ENCODE results near the gene MND1.
"Not testable (repeated sequence)": the region's sequence is repeated elsewhere in the genome, so short reads cannot be mapped to it uniquely, and the experiment has no call there.

The MND1 gene

DNA sequence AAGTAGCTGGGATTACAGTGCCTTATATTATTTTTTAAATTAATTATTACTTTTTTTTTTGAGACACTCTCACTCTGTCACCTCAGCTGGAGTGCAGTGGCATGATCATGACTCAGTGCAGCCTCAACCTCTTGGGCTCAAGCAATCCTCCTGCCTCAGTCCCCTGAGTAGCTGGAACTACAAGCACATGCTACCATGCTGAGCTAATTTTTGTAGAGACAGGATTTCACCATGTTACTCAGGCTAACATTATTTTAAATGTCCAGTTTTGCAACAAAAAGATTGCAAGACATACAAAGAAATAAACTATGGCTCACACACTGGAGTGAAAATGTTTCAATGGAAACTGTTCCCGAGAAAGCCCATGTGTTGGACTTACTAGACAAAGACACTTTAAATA lies 59.2 kb downstream of the MND1 start:
- DNase-seq (ENCODE audit: low spot score) = no peak

DNA sequence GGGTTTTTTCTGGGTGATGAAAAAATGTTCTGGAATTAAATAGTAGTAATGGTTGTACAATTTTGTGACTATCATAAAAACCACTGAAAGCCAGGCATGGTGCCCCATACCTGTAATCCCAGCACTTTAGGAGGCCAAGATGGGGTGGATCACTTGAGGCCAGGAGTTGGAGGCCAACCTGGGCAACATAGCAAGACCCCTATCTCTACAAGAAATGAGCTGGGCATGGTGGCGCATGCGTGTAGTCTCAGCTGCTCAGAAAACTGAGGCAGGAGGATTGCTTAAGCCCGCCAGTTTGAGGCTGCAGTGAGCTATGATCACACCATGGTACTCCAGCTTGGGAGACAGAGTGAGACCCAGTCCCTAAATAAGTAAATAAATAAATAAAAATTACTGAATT lies 63.4 kb downstream of the MND1 start:
- no peak for DNase-seq (ENCODE audit: low spot score)

DNA sequence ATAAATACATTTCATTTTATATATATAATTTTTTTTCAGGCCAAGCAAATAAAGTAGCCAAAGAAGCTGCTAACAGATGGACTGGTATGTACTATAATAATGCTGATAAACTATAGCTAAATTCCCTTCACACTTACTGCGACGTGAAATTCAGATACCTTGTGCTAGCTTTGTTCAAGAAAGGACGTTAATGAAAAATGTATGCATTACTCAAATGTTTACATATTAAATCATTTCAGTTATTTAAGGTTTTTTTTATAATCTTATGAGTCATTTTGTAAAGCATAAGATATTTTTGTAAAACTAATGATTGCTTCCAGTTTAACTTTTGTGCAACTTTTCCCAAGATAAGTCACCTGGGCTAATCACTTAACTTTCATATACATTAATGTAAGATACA lies 64.4 kb downstream of the MND1 start:
- DNase-seq (ENCODE audit: low spot score) = no peak

DNA sequence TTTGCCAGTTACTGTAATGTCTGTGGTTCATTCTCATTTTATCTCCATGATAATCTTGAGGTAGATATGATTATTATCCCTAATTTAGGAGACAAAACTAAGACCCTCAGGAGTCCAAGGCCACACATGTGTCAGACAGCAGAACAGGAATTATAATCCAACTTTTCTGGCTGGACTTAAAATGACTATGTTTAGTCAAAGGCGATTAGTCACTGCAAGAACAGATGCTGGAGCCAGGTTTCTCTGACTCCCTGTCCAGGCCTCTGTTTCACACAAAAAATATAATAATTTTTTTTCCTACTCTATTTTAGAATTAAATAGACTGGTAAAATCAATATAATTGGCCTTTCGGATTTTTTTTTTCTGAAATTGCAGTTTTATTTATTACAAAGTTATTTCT lies 64.9 kb downstream of the MND1 start:
- no peak for DNase-seq (ENCODE audit: low spot score)

DNA sequence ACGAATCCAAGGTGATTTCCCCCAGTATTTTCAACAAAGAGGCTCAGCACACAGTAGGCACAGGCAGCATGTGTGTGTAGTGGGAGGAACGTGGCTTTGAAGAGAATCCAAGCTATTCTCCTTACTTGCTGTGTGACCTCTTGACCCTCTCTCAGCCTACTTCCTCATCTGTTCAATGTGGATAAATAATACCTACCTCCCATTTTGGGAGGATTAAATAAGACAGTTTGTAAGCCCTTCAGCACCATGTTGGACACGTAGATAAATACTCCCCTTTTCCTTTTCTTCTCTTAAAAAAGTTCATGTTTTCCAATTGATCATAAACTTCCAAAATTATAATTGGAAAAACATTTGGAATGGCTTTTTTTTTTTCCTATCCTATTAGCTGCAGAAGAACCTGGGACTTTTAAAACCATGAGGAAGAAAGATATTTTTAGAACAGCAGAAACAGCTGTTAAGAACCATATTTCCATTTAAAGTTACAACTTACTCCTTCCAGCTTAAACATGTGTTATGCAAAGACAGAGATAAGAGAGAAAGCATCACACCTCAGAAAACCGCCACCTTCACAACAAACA lies 65.5 kb downstream of the MND1 start:
- no peak for DNase-seq (ENCODE audit: low spot score)

DNA sequence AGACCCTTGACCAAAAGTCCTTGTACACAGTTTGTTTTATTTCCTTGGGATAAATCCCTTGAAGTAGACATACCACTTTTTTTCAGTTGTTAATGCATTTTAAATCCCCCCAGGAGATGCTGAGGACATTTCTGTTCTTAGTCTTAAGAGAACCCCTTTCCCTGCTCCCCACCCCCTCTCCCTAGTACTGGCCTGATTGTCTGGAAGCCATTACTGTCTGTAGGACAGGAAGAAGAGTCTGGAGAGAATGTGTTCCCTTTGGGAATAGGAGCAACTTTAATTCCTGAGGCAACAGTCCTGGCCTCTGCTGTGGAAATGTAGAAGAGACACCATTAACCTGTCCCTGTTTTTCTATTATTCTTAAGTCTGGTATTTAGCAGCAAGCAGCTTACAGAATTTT lies 69.4 kb downstream of the MND1 start:
- no peak for DNase-seq (ENCODE audit: low spot score)

DNA sequence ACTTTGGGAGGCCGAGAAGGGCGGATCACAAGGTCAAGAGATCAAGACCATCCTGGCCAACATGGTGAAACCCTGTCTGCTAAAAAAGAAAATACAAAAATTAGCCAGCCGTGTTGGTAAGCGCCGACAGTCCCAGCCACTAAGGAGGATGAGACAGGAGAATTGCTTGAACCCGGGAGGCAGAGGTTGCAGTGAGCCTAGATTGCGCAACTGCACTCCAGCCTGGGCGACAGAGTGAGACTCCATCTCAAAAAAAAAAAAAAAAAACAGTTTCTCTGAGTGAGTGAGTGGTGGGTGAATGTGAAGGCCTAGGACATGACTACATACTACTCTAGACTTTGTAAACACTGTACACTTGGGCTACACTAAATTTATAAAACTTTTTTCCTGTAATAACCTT lies 72.0 kb downstream of the MND1 start:
- DNase-seq (ENCODE audit: low spot score) = not testable (repeated sequence)

DNA sequence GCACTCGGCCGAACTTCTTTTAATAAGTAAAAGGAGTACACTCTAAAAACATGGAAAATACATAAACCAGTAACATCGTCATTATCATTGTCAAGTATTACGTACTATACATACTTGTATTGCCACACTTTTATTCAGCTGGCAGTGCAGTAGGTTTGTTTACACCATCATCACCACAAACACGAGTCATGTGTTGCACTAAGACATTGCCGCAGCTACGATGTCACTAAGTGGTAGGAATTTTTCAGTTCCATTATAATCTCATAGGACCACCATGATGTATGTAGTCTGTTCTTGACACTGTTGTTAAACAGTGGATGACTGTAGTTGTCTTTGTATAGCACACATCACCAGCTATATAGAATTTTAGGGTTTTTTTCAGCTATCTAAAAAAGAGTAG lies 73.6 kb downstream of the MND1 start:
- no peak for DNase-seq (ENCODE audit: low spot score)

DNA sequence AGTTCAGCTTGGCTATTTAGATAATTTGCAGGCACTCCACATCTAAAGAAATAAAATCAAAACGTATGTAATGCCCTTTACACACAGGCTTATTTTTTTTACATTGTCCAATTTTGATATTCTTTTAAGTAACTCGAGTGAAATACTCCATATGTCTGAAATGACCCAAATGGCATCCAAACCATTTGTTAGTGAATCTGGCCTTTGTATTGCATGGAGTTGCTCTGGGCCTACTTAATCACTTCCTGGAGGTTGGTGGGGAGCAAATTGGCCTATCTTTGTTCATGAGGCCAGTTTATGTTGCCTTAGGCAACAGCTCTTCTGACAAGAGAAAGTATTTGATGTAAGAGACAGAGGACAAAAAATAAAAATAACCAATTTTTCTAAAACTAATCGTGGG lies 74.1 kb downstream of the MND1 start:
- DNase-seq (ENCODE audit: low spot score) = no peak

DNA sequence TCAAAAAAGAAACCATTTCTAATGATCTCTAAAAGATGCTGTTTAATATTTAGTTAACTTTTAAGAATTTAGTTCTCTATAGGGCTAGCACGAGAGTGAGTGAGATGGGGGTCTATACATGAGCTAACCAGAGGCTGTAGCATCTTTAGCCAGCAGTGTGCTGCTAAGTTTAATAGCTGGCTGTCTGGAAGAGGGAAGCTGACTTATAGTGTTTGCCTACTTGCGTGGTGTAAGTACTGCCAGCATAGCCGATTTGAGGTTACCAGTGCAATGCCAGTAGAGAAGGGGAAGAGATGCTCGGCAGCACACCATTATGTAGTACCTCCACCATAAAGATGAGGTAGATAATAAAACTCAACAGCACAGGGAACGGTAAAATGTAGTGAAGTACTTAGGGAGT lies 74.5 kb downstream of the MND1 start:
- no peak for DNase-seq (ENCODE audit: low spot score)

DNA sequence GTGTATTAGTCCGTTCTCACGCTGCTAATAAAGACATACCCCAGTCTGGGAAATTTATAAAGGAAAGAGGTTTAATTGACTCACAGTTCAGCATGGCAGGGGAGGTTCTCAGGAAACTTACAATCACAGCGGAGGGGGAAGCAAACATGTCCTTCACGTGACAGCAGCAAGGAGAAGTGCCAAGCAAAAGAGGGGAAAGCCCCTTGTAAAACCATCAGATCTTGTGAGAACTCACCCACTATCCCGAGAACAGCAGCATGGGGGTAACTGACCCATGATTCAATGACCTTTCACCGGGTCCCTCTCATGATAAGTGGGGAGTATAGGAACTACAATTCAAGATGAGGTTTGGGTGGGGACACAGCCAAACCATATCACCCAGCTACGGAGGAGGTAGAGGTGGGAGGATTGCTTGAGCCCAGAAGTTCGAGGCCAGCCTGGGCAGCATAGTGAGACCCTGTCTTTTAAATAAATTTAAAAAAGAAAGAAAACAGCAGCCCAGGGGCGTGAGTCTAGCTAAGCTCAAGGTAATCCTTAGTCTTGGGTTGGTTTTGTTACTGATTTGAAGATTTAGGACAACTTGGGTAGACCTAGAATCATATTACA lies 75.3 kb downstream of the MND1 start:
- DNase-seq (ENCODE audit: low spot score) = no peak

DNA sequence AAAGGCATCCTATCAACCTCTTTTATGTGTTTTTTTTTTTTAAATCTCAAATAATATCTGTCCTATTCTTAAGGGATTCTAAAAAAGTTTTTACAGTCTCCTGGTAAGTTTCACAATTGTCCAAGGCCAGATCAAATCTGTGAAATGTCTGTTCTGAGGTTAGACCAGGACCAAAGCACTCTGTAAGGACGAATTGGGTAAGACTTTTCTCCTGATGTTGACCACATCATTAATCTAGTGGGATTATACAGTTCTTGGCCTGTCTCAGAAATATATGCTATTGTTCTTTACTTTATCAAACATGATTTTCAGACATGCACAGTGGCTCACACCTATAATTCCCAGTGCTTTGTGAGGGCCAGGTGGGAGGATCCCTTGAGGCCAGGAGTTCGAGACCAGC lies 75.9 kb downstream of the MND1 start:
- DNase-seq (ENCODE audit: low spot score) = no peak

DNA sequence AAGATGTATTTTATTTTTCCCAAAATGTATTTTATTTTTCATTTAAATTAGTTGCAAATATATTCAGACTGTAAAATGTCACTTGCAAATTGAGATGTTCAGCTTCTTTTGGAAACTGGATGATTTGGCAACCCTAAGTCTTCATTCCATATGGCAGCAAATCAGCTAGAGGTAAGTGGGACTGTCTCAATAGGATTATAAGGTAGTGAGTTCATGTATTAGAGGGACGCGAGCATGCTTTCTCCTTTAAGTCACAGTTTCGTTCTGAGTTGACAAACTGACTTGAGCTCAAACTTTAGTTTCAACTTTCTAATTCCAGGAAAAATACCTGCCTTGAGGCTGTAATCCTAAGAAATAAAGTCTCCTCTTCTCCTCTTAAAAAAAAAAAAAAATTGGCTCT lies 77.5 kb downstream of the MND1 start:
- DNase-seq (ENCODE audit: low spot score) = no peak

DNA sequence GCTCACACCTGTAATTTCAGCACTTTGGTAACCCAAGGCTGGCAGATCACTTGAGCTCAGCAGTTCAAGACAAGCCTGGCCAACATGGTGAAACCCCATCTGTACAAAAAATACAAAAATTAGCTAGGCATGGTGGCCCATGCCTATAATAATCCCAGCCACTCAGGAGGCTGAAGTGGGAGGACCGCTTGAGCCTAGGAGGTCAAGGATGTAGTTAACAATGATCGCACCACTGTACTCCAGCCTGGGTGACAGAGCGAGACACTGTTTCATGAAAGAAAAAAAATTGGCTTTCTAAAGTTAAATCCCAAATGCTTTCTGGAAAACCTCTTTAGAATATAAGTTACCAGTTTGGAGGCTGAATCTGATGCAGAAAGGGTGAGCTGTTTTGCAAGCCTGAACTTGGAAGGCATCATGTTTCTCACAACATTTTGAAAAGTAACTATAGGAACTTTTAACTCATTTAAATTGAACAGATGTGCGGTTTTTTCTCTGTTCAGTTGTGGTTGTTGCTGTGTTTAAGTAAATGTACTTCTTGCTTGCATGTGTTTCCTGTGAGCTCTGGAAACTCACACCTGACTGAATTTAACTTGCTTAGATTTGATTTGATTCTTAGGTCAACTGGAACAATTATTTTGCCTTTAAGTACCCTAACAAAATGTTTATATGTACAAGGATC lies 81.9 kb downstream of the MND1 start:
- peak; percentile 62 for DNase-seq (ENCODE audit: low spot score)

DNA sequence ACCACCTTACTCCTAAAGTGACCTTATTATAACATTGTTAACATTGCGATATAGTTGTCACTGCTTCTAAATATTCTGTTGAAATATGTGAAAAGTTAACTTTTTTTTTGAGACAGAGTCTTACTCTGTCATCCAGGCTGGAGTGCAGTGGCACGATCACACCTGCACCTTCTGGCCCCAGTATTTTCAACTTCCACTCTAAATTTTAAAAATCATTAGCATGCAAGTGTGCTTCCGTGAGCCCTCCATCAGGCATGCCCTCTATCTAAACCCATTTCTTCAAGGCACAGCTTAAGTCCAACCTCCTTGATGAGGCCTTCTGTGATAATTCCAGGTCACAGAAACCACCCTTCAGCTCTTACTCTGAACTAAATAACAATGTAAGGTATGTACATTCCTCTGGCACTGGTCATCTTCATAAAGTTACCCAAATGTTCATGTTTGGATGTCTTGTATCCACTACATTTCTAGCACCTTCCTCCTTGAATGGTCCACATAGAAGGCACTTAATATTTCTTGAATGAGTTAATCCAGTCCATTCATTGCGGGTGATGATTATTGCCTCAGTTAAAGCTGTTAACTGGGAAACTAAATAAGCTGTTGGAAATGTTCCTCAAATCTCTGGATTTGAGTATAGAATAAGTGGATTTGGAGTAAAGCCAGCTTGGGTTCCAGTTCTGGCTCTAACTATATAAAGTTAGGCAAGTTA lies 83.0 kb downstream of the MND1 start:
- DNase-seq (ENCODE audit: low spot score) = no peak

DNA sequence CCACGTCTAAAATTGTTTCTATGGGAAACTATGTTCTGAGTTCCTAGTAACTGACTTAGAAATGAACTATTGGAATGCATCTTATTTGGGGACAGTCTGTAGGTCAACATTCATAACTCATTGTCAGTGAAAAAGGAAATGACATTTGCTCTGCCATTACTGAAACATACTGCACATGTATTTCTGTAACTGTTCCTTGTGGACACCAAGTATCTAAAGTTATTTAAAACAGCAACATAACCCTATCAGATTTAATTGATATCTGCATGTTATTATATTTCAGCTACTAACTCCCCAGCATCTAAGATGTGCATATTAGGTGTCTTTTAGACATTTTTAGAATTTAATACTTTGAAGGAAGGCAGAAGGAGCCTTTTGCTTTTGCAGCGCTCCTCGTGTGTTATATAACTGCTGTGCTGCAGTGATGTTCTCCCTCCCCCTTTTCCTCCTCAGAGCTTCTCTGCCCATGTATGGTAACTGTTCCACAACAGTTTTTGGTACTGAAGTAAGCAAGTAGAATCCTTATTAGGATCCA lies 84.5 kb downstream of the MND1 start:
- DNase-seq (ENCODE audit: low spot score) = peak; percentile 42

DNA sequence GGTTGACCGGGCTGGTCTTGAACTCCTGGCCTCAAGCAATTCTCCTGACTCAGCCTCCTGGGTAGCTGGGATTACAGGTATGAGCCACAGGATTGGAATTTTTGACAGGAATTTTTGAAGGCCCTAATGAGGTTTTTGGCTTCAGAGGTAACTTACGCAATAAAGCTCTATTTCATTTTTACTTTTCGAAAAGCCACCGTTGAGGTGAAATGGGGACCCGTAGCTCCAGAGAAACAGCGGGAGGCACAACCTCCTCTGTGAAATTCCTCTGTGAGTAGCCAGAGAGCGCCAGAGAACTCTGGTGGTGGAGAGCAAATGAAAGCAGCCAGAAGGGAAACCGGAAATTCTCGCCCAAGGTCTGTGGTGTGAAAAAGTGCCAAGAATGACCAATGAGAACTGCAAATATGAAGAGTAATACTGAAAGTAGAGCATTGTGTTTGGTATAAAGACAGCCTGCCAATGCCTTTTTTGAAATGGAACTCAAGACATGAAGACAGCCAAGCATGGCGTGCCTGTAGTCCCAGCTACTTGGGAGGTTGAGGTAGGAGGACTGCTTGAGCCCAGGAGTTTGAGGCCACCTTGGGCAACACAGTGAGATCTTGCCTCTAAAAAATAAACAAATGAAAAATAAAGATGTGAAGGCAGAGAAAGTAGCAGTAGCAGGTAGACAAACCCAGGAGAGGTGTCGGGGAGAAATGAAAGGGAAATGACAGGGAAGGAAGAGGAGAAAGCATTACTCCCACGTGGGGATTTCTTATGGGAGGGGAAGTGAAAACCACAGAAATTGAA lies 88.7 kb downstream of the MND1 start:
- DNase-seq (ENCODE audit: low spot score) = peak; percentile 75

DNA sequence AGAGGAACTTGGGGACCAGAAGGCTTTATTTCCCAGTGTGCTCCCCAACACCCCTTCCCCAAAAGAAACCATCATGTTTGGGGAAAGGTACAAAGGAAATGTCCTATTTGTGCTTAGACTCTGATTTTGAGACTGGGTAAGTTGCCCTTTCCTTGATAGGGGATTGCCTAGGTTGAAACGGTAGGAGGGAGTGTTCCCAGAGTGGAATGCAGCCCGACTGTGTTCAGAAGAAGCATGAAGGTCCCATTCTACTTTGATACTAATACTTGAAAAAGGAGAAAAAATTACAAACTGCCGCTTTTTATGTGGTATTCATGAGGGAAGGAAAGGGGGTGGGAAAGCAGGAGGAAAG lies 89.2 kb downstream of the MND1 start:
- no peak for DNase-seq (ENCODE audit: low spot score)

DNA sequence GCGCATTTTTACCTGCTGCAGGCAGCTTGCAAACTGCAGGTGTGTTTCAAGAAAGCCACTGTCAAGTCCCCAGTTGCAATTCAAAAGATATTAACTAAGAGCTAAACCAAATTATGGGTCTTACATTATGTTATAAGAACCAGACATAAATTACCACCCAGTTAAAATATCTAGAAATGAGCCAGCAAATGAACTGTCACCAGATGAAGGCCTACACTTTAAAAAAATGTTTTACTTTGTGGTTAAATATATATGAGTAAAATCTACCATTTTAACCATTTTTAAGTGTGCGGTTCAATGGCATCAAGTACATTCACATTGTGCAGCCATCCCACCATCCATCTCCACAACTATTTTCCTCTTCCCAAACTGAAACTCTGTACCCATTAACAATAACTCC lies 89.7 kb downstream of the MND1 start:
- DNase-seq (ENCODE audit: low spot score) = no peak

DNA sequence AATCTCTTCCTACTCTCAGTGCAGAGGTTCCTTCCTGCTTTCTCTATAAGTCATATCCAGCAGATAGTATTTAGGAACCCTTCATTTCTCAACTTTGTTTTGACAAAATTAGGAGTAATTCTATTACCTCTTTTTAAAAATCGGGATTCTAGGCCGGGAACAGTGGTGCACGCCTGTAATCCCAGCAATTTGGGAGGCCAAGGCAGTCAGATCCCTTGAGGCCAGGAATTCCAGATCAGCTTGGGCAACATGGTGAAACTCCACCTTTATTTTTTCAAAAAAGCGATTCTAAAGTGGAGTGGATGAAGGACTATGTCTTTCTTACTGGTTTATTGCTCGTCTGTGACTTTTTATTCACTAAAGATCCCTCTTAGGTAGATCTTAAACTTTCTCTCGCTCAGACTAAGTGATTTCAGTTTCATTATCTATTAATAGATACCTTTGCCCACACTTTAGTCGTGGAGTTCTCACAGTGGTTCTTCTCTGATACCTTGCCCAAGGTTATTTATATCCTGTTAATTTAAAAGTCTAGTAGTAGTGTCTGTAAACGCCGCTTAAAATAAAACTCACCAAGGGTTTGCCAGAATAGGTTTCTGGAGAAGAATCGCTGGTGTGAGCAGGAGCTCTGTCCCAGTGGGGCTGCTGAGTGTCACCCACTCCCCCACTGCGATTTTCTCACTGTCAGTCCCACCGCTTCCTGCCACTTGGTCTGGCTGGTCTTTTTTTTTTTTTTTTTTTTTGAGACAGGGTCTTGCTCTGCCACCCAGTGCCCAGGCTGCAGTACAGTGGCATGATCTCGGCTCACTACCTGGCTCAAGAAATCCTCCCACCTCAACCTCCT lies 94.6 kb downstream of the MND1 start:
- DNase-seq (ENCODE audit: low spot score) = peak; percentile 40

DNA sequence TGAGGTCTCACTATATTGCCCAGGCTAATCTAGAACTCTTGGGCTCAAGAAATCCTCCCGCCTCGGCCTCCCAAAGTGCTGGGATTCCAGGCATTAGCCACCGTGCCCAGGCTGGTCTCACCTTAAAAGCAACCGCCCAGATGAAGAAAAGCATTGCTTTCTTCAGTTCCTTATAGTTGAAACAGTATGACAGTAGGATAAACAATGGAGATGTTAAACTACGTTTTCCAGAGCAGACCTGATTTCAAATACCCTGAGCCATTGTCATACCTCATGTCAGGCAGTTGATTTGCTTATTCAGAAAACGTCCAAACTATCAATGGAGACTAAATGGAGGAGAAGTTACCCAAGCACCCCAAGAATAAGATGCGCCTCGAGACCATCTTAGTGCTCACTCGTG lies 95.3 kb downstream of the MND1 start:
- no peak for DNase-seq (ENCODE audit: low spot score)

Data from CD4-positive, alpha-beta T cell treated with Interleukin-6 at 100 ng/mL for 8 hours (primary cell).